GM12878 (cell line): ENCODE data around the gene PSMD1.

Experiments used
- BACH1 ChIP-seq: fragments of 450-650 bp; IDR thresholded peaks from 2 replicates; pipeline ENCODE4 v1.6.1; 2017; ENCODE audit warnings: mild to moderate bottlenecking, borderline replicate concordance
- EGR1 ChIP-seq, 2 experiments: IDR thresholded peaks; 1 replicate in 1 of 2; 2 replicates in 1 of 2; pipeline ENCODE4 v1.6.1; 2011 to 2012; ENCODE audit warnings: low read depth in 2 of 2, low read length in 2 of 2, borderline replicate concordance in 1 of 2, mild to moderate bottlenecking in 1 of 2, moderate library complexity in 1 of 2
- FOXK2 ChIP-seq: fragments of 450-650 bp; IDR thresholded peaks from 2 replicates; pipeline ENCODE4 v1.6.1; 2017; ENCODE audit warnings: mild to moderate bottlenecking, moderate library complexity
- NFIC ChIP-seq: IDR thresholded peaks from 2 replicates; pipeline ENCODE4 v1.6.1; 2012; ENCODE audit warnings: low read depth, mild to moderate bottlenecking, inconsistent platforms, low read length, moderate library complexity
- POLR2A ChIP-seq: IDR thresholded peaks from 2 replicates; pipeline ENCODE4 v1.6.1; 2011; ENCODE audit warnings: low read depth, mild to moderate bottlenecking, low read length
- POLR2AphosphoS5 ChIP-seq: IDR thresholded peaks from 2 replicates; pipeline ENCODE4 v1.6.1; 2011; ENCODE audit warnings: mild to moderate bottlenecking, low read length, inconsistent platforms
- RAD21 ChIP-seq: IDR thresholded peaks from 2 replicates; pipeline ENCODE4 v1.6.1; 2011; ENCODE audit warnings: mild to moderate bottlenecking, low read depth, low read length, moderate library complexity; ENCODE audit not compliant: insufficient read depth
- TF ChIP-seq, protein P1 (sequence below): IDR thresholded peaks from 2 replicates; pipeline ENCODE4 v1.6.1; 2012; ENCODE audit warnings: low read length, inconsistent platforms
- TF ChIP-seq, protein P2 (sequence below), 3 experiments: IDR thresholded peaks in 2 of 3; conservative IDR thresholded peaks in 1 of 3; 2 replicates each; pipeline ENCODE4 v1.5.1; 2011; ENCODE audit warnings: low read depth in 3 of 3, low read length in 3 of 3, mild to moderate bottlenecking in 3 of 3, control low read depth in 2 of 3, moderate library complexity in 2 of 3, inconsistent platforms in 1 of 3, mixed read lengths in 1 of 3; ENCODE audit not compliant: control insufficient read depth in 2 of 3, insufficient read depth in 1 of 3; ENCODE audit errors: extremely low read depth in 1 of 3
- TF ChIP-seq, protein P3 (sequence below): IDR thresholded peaks from 2 replicates; pipeline ENCODE4 v1.6.1; 2012; ENCODE audit warnings: mild to moderate bottlenecking, low read depth, low read length

DNA sequence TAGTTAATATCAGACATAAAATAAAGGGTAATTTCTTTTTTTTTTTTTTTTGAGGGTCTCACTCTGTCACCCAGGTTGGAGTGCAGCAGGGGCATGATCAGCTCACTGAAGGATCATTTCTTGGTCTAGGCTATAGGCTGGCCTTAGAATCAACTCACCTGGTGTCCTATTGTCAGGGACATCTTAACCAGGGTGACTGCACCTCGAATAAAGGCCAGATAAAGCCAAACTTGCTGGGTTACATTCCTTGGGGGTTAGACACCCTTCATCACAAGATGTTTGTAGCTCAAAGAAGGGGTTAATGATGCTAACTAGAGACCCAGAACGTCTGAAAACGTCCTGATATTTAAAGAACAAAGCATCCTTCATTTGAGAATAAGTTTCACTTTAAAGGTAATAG lies 42.8 kb upstream of the PSMD1 start:
- TF ChIP-seq, protein P1, sequence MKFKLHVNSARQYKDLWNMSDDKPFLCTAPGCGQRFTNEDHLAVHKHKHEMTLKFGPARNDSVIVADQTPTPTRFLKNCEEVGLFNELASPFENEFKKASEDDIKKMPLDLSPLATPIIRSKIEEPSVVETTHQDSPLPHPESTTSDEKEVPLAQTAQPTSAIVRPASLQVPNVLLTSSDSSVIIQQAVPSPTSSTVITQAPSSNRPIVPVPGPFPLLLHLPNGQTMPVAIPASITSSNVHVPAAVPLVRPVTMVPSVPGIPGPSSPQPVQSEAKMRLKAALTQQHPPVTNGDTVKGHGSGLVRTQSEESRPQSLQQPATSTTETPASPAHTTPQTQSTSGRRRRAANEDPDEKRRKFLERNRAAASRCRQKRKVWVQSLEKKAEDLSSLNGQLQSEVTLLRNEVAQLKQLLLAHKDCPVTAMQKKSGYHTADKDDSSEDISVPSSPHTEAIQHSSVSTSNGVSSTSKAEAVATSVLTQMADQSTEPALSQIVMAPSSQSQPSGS, result no peak
- TF ChIP-seq, protein P2, sequence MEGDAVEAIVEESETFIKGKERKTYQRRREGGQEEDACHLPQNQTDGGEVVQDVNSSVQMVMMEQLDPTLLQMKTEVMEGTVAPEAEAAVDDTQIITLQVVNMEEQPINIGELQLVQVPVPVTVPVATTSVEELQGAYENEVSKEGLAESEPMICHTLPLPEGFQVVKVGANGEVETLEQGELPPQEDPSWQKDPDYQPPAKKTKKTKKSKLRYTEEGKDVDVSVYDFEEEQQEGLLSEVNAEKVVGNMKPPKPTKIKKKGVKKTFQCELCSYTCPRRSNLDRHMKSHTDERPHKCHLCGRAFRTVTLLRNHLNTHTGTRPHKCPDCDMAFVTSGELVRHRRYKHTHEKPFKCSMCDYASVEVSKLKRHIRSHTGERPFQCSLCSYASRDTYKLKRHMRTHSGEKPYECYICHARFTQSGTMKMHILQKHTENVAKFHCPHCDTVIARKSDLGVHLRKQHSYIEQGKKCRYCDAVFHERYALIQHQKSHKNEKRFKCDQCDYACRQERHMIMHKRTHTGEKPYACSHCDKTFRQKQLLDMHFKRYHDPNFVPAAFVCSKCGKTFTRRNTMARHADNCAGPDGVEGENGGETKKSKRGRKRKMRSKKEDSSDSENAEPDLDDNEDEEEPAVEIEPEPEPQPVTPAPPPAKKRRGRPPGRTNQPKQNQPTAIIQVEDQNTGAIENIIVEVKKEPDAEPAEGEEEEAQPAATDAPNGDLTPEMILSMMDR (IDR thresholded peaks at IDR 0.05 in 2 of 3, conservative IDR thresholded peaks at IDR 0.05 in 1 of 3; ENCODE audit: control insufficient read depth in 2 of 3, extremely low read depth in 1 of 3, insufficient read depth in 1 of 3, low read depth in 3 of 3, low read length in 3 of 3), result no peak
- TF ChIP-seq NFIC (no peak), POLR2A (no peak), BACH1 (no peak), EGR1 (IDR thresholded peaks at IDR 0.05; ENCODE audit: borderline replicate concordance in 1 of 2, low read depth in 2 of 2, low read length in 2 of 2) (no peak), FOXK2 (no peak), RAD21 (no peak), POLR2AphosphoS5 (no peak)
- TF ChIP-seq, protein P3, sequence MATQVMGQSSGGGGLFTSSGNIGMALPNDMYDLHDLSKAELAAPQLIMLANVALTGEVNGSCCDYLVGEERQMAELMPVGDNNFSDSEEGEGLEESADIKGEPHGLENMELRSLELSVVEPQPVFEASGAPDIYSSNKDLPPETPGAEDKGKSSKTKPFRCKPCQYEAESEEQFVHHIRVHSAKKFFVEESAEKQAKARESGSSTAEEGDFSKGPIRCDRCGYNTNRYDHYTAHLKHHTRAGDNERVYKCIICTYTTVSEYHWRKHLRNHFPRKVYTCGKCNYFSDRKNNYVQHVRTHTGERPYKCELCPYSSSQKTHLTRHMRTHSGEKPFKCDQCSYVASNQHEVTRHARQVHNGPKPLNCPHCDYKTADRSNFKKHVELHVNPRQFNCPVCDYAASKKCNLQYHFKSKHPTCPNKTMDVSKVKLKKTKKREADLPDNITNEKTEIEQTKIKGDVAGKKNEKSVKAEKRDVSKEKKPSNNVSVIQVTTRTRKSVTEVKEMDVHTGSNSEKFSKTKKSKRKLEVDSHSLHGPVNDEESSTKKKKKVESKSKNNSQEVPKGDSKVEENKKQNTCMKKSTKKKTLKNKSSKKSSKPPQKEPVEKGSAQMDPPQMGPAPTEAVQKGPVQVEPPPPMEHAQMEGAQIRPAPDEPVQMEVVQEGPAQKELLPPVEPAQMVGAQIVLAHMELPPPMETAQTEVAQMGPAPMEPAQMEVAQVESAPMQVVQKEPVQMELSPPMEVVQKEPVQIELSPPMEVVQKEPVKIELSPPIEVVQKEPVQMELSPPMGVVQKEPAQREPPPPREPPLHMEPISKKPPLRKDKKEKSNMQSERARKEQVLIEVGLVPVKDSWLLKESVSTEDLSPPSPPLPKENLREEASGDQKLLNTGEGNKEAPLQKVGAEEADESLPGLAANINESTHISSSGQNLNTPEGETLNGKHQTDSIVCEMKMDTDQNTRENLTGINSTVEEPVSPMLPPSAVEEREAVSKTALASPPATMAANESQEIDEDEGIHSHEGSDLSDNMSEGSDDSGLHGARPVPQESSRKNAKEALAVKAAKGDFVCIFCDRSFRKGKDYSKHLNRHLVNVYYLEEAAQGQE, result no peak
